HK-2 (cell line): Measurements from ENCODE around the gene TM2D3.
"Not testable (repeated sequence)": the region's sequence is repeated elsewhere in the genome, so short reads cannot be mapped to it uniquely, and the experiment has no call there.

Source experiments
- DNase-seq: peaks from one replicate; pipeline ENCODE4 v3.0.0-alpha.2; 2018; ENCODE audit not compliant: unreplicated experiment

The TM2D3 gene

GRCh38 chr15:101657171-101657570, 5.0 kb upstream of the TM2D3 start:
- no peak for DNase-seq

- not testable (repeated sequence) for DNase-seq
Observed at GRCh38 chr15:101654624-101655337, 2.6 kb upstream of the TM2D3 start.

- DNase-seq: no peak
Observed at GRCh38 chr15:101654171-101654570, 2.0 kb upstream of the TM2D3 start.

GRCh38 chr15:101652786-101653430, 727 bp upstream of the TM2D3 start:
- DNase-seq: peak; percentile 35

GRCh38 chr15:101651554-101652097, 555 bp downstream of the TM2D3 start:
- no peak for DNase-seq

- DNase-seq: no peak
Observed at GRCh38 chr15:101650145-101650544, 2.0 kb downstream of the TM2D3 start.

GRCh38 chr15:101648356-101648755, 3.8 kb downstream of the TM2D3 start:
- DNase-seq: no peak

- DNase-seq: no peak
Observed at GRCh38 chr15:101647251-101647650, 4.9 kb downstream of the TM2D3 start.

GRCh38 chr15:101646672-101647071, 5.5 kb downstream of the TM2D3 start:
- no peak for DNase-seq

GRCh38 chr15:101642361-101642760, 9.8 kb downstream of the TM2D3 start:
- DNase-seq: no peak

GRCh38 chr15:101641894-101642293, 10.3 kb downstream of the TM2D3 start:
- no peak for DNase-seq

- peak; percentile 44 for DNase-seq
Observed at GRCh38 chr15:101641129-101641764, 10.9 kb downstream of the TM2D3 start.

- DNase-seq: no peak
Observed at GRCh38 chr15:101639667-101640066, 12.5 kb downstream of the TM2D3 start.

- DNase-seq: no peak
Observed at GRCh38 chr15:101637919-101638318, 14.3 kb downstream of the TM2D3 start.

- DNase-seq: no peak
Observed at GRCh38 chr15:101637516-101637915, 14.7 kb downstream of the TM2D3 start.

- DNase-seq: no peak
Observed at GRCh38 chr15:101637038-101637437, 15.1 kb downstream of the TM2D3 start.

GRCh38 chr15:101635944-101636727, 16.0 kb downstream of the TM2D3 start:
- DNase-seq: no peak

GRCh38 chr15:101633356-101633755, 18.8 kb downstream of the TM2D3 start:
- DNase-seq: no peak

GRCh38 chr15:101626729-101627128, 25.5 kb downstream of the TM2D3 start:
- DNase-seq: not testable (repeated sequence)

- no peak for DNase-seq
Observed at GRCh38 chr15:101625980-101626379, 26.2 kb downstream of the TM2D3 start.

GRCh38 chr15:101625184-101625583, 27.0 kb downstream of the TM2D3 start:
- DNase-seq: no peak
